Retinal pigment epithelial cell (primary cell): ENCODE results near the gene NKD2.
"Not testable (repeated sequence)": the region's sequence is repeated elsewhere in the genome, so short reads cannot be mapped to it uniquely, and the experiment has no call there.

Source experiments
- DNase-seq: peaks from one replicate; pipeline ENCODE4 v3.0.0-alpha.2; 2010; ENCODE audit warnings: low read depth
- H3K4me3 ChIP-seq: 2 replicates; pipeline ENCODE4 v1.5.1; 2011; ENCODE audit warnings: mild to moderate bottlenecking, low read length, control low read depth, moderate library complexity
- CTCF ChIP-seq: conservative IDR thresholded peaks from 2 replicates; pipeline ENCODE4 v1.5.1; 2011; ENCODE audit warnings: low read depth, low read length, control low read depth, inconsistent platforms

The NKD2 gene

GRCh38 chr5:1077491-1078020 lies 69.0 kb downstream of the NKD2 start:
- no peak overlapping the region for H3K4me3 ChIP-seq
- DNase-seq = no peak
- no peak for TF ChIP-seq CTCF

- no peak for TF ChIP-seq CTCF
- DNase-seq = no peak
- H3K4me3 ChIP-seq = no peak overlapping the region
Observed at GRCh38 chr5:1078206-1078605, 69.6 kb downstream of the NKD2 start.

- H3K4me3 ChIP-seq = no peak overlapping the region
- no peak for DNase-seq
- no peak for TF ChIP-seq CTCF
Observed at GRCh38 chr5:1078851-1079250, 70.2 kb downstream of the NKD2 start.

GRCh38 chr5:1079486-1079885 lies 70.9 kb downstream of the NKD2 start:
- no peak overlapping the region for H3K4me3 ChIP-seq
- no peak for DNase-seq
- no peak for TF ChIP-seq CTCF

- no peak overlapping the region for H3K4me3 ChIP-seq
- no peak for TF ChIP-seq CTCF
- DNase-seq = no peak
Observed at GRCh38 chr5:1079961-1080360, 71.4 kb downstream of the NKD2 start.

GRCh38 chr5:1080432-1080831 lies 71.8 kb downstream of the NKD2 start:
- TF ChIP-seq CTCF = no peak
- no peak for DNase-seq
- no peak overlapping the region for H3K4me3 ChIP-seq

- H3K4me3 ChIP-seq = no peak overlapping the region
- no peak for DNase-seq
- TF ChIP-seq CTCF = no peak
Observed at GRCh38 chr5:1081519-1081918, 72.9 kb downstream of the NKD2 start.

GRCh38 chr5:1083026-1083425 lies 74.4 kb downstream of the NKD2 start:
- not testable (repeated sequence) for H3K4me3 ChIP-seq, DNase-seq
